Lung (tissue), 12 donors: Measurements from ENCODE around the gene ANTXR1. TPM values are rescaled to one million over a fixed set of nuclear protein-coding genes. Genes with fewer than 3 reads are reported as not detected.

Source experiments
- ATAC-seq: fragments of 200-7000 bp; cut with Tn5 transposase; one replicate; pipeline ENCODE4 v1.9.1; 2020; ENCODE audit warnings: moderate number of reproducible peaks; ENCODE audit not compliant: insufficient read depth, low FRiP score
- DNase-seq, 3 donors: peaks; one replicate each; pipeline ENCODE4 v3.0.0-alpha.2; 2013 to 2017
- H3K27ac ChIP-seq, 2 donors: one replicate each; pipeline ENCODE4 v1.5.1; 2013; ENCODE audit warnings: mild to moderate bottlenecking in 2 of 2, moderate library complexity in 2 of 2, control low read depth in 1 of 2, inconsistent platforms in 1 of 2, low read depth in 1 of 2, low read length in 1 of 2
- H3K27me3 ChIP-seq, 3 donors: one replicate each; pipeline ENCODE4 v1.5.1; 2013; ENCODE audit warnings: low read length in 2 of 3; ENCODE audit not compliant: control insufficient read depth in 3 of 3, insufficient read depth in 3 of 3
- H3K36me3 ChIP-seq, 4 donors: one replicate each; pipeline ENCODE4 v1.5.1; 2013; ENCODE audit warnings: low read length in 4 of 4, mild to moderate bottlenecking in 1 of 4, moderate library complexity in 1 of 4; ENCODE audit not compliant: control insufficient read depth in 4 of 4, insufficient read depth in 4 of 4
- H3K4me1 ChIP-seq, 5 donors: one replicate each; pipeline ENCODE4 v1.5.1; 2013; ENCODE audit warnings: low read length in 5 of 5, mild to moderate bottlenecking in 2 of 5, moderate library complexity in 1 of 5; ENCODE audit not compliant: control insufficient read depth in 5 of 5, insufficient read depth in 5 of 5
- H3K4me3 ChIP-seq: one replicate; pipeline ENCODE4 v1.5.1; 2013; ENCODE audit warnings: mild to moderate bottlenecking, control low read depth, moderate library complexity
- H3K9ac ChIP-seq, 2 donors: one replicate each; pipeline ENCODE4 v1.5.1; 2013; ENCODE audit warnings: low read length in 2 of 2, control low read depth in 1 of 2; ENCODE audit not compliant: insufficient read depth in 1 of 2
- H3K9me3 ChIP-seq, 4 donors: one replicate each; pipeline ENCODE4 v1.5.1; 2013; ENCODE audit warnings: low read length in 3 of 4, mild to moderate bottlenecking in 1 of 4, moderate library complexity in 1 of 4; ENCODE audit not compliant: control insufficient read depth in 4 of 4, insufficient read depth in 3 of 4
- WGBS, 2 donors: extraction: QIAGEN DNeasy Blood & Tissue Kit; methylation state at CpG; one replicate each; pipeline ENCODE4 v1.1.7; 2013; 5-methylcytosine and 5-hydroxymethylcytosine counted together
- polyA plus RNA-seq, 2 donors: library from polyadenylated mRNA; stranded (reverse); fragments of 200-250 nt; gene quantifications; one replicate each; pipeline ENCODE4 v1.2.1, GENCODE V29; 2013
- total RNA-seq, 2 donors: library from RNA; depleted of rRNA in 1 of 2; stranded (reverse); fragments of >200 nt in 1 of 2; gene quantifications; one replicate each; pipeline ENCODE4 v1.2.1, GENCODE V29; 2014 to 2021
- TF ChIP-seq, protein P1 (sequence below): IDR thresholded peaks from 2 replicates; pipeline ENCODE4 v1.5.1; 2012; ENCODE audit warnings: mild to moderate bottlenecking; ENCODE audit errors: control extremely low read depth, extremely low read depth
- donor health status: control.
- donor health status: control.
- donor health status: Bipolar disorder and iron deficiency.
- donor health status: healthy.
- donor health status: DM: yes; HTN: yes; CAD: no.

Gene ANTXR1
- total and polyA plus RNA-seq, 4 donors, result 13.4 to 81.0 (median 34.8) TPM

DNA sequence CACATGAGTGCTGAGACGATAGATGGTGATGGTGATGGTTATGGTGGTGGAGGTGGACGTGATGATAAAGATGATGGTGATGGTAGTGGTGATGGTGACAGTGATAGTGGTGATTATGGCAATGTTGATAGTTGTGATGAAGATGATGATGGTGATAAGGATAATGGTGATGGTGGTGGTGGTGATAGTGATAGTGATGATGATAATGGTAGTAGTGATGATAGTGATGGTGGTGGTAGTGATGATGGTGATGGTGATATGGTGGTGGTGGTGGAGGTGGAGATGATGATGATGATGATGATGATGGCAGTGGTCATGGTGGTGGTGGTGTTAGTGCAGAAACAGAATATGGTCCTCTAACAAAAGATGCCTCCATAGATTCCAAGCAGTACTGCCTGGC, 10.3 kb downstream of the ANTXR1 start:
- 93 to 96% methylated on average over 2 of the region's 2 CpGs for WGBS, 2 donors
- H3K4me3 ChIP-seq, result no peak overlapping the region
- H3K27ac ChIP-seq, result no peak overlapping the region
- ATAC-seq, result no peak
- peaks cover 0 to 4% (median 0%) of the 10 kb centered on the region in 4 donors for H3K9me3 ChIP-seq
- peaks cover 0 to 19% (median 7%) of the 10 kb centered on the region in 5 donors for H3K4me1 ChIP-seq
- no peaks in the 10 kb centered on the region for H3K27me3 ChIP-seq
- no peak for DNase-seq
- H3K36me3 ChIP-seq, result no peaks in the 10 kb centered on the region
- TF ChIP-seq, protein P1, sequence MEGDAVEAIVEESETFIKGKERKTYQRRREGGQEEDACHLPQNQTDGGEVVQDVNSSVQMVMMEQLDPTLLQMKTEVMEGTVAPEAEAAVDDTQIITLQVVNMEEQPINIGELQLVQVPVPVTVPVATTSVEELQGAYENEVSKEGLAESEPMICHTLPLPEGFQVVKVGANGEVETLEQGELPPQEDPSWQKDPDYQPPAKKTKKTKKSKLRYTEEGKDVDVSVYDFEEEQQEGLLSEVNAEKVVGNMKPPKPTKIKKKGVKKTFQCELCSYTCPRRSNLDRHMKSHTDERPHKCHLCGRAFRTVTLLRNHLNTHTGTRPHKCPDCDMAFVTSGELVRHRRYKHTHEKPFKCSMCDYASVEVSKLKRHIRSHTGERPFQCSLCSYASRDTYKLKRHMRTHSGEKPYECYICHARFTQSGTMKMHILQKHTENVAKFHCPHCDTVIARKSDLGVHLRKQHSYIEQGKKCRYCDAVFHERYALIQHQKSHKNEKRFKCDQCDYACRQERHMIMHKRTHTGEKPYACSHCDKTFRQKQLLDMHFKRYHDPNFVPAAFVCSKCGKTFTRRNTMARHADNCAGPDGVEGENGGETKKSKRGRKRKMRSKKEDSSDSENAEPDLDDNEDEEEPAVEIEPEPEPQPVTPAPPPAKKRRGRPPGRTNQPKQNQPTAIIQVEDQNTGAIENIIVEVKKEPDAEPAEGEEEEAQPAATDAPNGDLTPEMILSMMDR, result no peak
- no peak overlapping the region for H3K9ac ChIP-seq

DNA sequence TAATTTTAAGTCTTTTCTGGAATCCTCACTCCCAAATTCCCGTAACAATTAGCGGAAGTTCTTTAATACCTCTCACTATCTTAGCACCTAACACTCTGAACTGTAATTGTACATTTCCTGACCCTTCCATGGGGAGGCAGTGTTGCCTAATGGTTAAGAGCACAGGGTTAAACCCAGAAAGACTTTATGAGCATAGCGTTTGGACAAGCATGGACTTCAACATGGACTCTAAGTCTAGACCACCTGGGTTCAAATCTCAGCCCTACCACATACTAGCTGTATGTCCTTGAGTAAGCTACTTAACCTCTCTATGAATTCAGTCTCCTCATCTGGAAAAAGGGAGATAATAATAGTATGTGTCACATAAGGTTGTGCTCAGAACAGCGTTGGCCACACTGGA, 13.0 kb downstream of the ANTXR1 start:
- no peak overlapping the region for H3K27ac ChIP-seq
- TF ChIP-seq, protein P1, result peak; percentile 69
- DNase-seq, result no peak
- H3K9me3 ChIP-seq, result peaks cover 0 to 4% (median 0%) of the 10 kb centered on the region in 4 donors
- ATAC-seq, result peak; percentile 69
- WGBS, 2 donors, result 49 to 54% methylated on average over 4 of the region's 4 CpGs
- no peaks in the 10 kb centered on the region for H3K27me3 ChIP-seq
- no peak overlapping the region for H3K9ac ChIP-seq
- no peak overlapping the region for H3K4me3 ChIP-seq
- H3K36me3 ChIP-seq, result no peaks in the 10 kb centered on the region
- H3K4me1 ChIP-seq, result peaks cover 0 to 12% (median 6%) of the 10 kb centered on the region in 5 donors

DNA sequence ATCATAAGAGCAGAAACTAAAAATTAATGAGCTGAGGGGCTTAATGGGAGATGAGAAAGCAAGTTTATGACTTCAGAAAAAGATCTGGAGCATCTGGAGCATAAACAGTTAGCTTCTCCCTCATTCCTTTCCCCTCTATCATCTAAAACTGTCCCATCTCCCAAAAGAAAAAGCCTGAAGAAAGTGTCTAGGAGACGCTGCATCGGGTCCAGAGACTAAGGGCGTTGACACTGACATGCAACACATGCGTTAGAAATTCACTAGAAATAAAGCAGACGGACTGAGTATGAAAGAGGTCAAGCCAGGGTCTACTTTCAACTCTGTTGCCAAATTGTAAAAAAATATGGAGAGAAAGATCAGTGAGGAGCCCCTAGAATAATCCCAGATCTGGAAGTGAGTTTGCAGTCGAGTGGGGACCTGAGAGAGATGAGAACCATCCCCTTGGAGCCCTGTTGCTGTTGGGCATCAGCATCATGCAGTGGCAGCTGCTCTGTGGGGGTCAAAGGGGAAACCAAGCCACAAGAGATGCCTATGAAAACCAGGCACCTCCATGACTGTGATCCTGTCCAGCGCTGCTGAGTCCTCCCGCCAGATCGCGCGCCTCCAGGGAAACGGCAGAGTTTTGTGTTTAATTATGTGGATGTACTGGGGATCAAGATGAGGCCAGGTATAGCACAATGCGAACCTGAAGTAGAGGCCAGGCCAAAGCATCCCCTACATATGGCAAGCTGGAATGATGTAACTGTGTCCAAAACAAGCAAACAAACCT, 13.9 kb downstream of the ANTXR1 start:
- Histone ChIP-seq H3K4me1 (peaks cover 0 to 12% (median 3%) of the 10 kb centered on the region in 5 donors), H3K9me3 (peaks cover 0 to 4% (median 0%) of the 10 kb centered on the region in 4 donors), H3K4me3 (no peak overlapping the region), H3K27me3 (no peaks in the 10 kb centered on the region), H3K27ac (no peak overlapping the region), H3K36me3 (no peaks in the 10 kb centered on the region), H3K9ac (no peak overlapping the region)
- DNase-seq, result peak; percentile 66 to 82 (median 82)
- 79 to 86% methylated on average over 13 of the region's 13 CpGs for WGBS, 2 donors
- TF ChIP-seq, protein P1, result no peak
- ATAC-seq, result no peak
